ENCODE data around the gene PSD4. TPM values are rescaled to one million over a fixed set of nuclear protein-coding genes. Genes with fewer than 3 reads are reported as not detected.

Gene PSD4
- total RNA-seq: 0.69 and 1.4 TPM in 2 replicates

GRCh38 chr2:113173542-113174375, at the start of gene PSD4:
Gene PSD4 (plus strand): TSS chr2:113173971. CDS start chr2:113182457, 8,486 bp downstream.

DNA sequence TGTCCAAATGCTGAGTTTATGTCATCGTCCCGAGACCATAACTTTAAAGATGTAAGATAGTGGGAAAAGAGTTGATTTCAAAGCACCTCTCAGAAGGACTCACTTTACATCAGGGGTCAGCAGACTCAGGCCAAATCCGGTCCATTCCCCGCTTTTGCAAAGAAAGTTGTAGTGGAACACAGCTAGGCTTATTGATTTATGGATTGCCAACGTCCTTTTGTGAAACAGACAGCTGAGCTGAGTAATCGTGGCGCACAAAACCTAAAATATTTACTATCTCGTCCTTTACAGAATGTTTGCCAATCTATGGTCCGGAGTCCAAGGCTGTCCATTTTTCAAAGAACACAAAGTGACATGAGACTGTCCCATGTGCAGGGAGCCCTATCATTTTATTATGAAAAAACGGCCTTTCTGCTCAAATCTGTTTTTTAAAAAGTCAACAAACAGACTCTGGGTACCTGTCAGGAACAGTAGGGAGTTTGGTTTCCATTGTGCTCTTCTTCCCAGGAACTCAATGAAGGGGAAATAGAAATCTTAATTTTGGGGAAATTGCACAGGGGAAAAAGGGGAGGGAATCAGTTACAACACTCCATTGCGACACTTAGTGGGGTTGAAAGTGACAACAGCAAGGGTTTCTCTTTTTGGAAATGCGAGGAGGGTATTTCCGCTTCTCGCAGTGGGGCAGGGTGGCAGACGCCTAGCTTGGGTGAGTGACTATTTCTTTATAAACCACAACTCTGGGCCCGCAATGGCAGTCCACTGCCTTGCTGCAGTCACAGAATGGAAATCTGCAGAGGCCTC, 46.7 kb upstream of the PSD4 start, which contains the start of gene IL1RN:
TSS of gene IL1RN (plus strand) at position 754 of the 801 bp plus-strand sequence. CDS start at position 781, 27 bp downstream.

Other genes with a start within 250 kb of the PSD4 start
- gene IL36G, start 196.0 kb upstream of the PSD4 start, total RNA-seq: not detected in 2 replicates
- gene IL36A, start 168.5 kb upstream of the PSD4 start, total RNA-seq: not detected in 2 replicates
- gene IL36B, start 121.1 kb upstream of the PSD4 start, total RNA-seq: not detected in 2 replicates
- not detected in 2 replicates for gene IL36RN, start 114.8 kb upstream of the PSD4 start, total RNA-seq
- not detected in 2 replicates for gene IL1F10, start 106.0 kb upstream of the PSD4 start, total RNA-seq
- gene IL1RN, start 46.4 kb upstream of the PSD4 start, total RNA-seq: not detected in 2 replicates
- 1.9 and 3.0 TPM in 2 replicates for gene PAX8, start 105.0 kb downstream of the PSD4 start, total RNA-seq